Measurements from ENCODE around the gene KIF20B. TPM values are rescaled to one million over a fixed set of nuclear protein-coding genes. Genes with fewer than 3 reads are reported as not detected.

KIF20B gene
- total RNA-seq = 2.5 TPM
- long read RNA-seq, partial matches to known transcripts = 8 of 10 reads
- long read RNA-seq, other reads (novel, unspliced or antisense) = 2 of 10 reads

DNA sequence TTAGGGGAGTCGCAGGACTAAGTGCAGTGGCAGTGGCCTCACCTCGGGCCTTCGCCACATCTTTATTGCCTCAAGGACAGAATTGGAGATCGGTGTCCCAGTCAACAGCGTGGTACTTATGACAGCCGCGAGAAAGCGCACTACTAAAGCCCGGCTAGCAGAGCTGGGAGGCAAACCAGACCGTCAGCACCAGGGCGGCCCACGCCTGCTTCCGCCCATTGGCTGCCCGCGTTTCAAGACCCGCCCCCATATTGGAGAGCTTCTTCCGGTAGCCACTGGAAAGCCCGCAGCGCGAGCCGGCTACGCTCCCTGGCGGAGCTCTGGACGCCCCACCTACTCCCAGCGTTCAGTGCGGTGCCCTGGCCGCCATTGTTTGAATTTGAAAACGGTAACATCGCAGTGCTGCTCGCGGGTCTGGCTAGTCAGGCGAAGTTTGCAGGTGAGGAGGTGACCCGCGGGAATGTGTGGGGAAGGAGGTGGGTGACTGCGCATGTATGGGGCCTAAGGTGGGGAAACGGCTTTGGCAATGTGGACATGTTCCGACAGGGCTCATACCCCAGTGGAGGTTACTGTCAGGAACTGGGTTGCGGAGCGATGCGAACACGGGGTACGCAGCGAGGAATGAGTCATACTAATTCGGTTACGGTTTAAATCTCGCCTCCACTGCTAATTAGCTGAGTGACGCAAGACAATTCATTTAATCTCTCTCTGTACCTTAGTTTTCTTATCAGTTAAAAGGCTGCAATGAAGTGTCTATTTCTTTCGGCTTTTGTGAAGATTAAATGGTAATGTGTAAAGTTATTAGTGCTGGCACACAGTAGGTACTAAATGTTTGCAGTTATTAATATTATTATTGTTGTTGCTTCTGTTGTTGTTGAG is at the start of gene KIF20B:
TSS of gene KIF20B (plus strand) at position 349 of the 879 bp plus-strand sequence. CDS start 3,705 bp downstream, outside the sequence.
- DNase-seq (ENCODE audit: low spot score) = peak; percentile 98

GRCh38 chr10:89651916-89652573 is 49.3 kb upstream of the KIF20B start:
- no peak for DNase-seq (ENCODE audit: low spot score)

DNA sequence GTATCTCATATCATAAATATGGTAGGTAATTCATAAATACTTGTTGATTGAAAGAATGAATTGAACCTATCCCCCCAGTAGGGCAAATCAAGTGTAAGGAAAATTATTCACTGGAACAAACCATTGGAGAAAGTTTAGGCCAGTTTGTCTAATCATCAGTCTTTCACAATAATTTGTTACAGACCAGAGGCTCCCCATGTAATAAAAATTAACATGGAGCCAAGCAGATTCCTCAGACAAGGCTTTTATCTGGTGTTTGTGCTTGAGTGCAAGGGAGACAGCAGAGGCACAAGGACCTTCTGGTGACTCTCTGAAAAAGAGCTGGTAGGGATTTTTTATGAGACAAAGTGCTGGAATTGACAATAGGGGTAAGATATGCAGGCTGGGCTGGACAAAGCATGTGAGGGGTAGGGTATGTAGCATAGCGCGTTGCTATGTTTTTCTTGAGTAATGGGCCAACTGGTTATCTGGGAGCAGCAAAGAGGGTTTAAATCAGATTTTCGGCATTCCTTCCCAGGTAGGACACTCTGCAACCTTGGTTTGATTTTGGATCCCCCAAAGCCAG is 48.5 kb upstream of the KIF20B start:
- DNase-seq (ENCODE audit: low spot score) = no peak

DNA sequence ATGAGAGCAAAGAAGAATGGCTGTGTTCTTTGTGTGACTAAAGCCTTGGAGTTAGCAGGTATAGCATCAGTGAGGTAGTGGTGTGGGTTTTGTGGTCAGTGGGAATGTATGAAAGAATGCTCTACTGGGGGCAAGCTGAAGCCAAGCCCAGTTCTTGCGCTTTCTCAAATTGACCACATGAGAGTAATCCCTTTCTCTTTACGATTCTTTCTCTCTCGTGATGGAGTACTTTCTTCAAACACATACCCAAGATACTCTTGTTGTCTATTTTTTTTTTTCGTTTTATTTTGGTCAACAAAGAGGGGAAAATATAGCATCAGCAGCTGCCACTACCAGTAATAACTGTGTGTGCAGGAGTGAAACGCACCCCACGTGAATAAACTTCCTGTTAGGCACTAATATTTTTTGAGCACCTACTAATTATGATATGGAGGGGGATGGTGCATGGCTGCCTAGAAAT is 48.0 kb upstream of the KIF20B start:
- DNase-seq (ENCODE audit: low spot score) = no peak

- DNase-seq (ENCODE audit: low spot score) = no peak
These were observed 45.7 kb upstream of the KIF20B start for GRCh38 chr10:89655722-89656121.

DNA sequence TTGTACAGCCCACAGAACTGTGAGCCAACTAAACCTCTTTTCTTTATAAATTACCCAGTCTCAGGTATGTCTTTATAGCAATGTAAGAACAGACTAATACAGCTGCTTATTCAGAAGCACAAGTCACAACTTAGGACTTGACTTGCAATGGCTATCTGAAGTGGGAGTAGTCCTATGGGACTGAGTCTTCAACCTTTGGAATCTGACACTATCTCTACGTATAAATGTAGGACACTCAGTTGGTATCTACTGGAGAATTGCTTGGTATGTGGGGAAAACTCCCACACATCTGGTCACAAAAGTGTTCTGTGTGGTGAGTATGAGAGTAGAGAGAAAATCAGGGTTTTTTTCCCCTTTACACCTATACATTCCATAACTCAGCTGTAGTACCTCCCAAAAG is 44.1 kb upstream of the KIF20B start:
- DNase-seq (ENCODE audit: low spot score) = no peak

GRCh38 chr10:89659143-89660131 is 42.0 kb upstream of the KIF20B start:
- DNase-seq (ENCODE audit: low spot score) = no peak

DNA sequence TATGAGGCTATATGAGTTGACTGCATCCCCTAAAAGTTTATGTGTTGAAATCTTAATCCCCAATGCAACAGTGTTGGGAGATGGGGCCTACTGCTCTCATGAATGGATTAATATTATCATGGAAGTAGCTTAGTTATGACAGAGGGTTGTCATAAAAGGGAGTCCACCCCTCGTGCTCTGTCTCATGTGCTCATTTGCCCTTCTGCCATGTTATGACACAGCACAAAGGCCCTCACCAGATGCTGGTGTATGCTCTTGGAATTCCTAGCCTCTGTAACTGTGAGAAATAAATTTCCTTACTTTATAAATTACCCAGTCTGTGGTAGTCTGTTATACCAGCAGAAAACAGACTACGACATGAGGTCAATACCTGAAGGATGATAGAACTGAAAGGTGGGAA is 38.8 kb upstream of the KIF20B start:
- DNase-seq (ENCODE audit: low spot score) = no peak

- DNase-seq (ENCODE audit: low spot score) = no peak
These were observed 38.2 kb upstream of the KIF20B start for GRCh38 chr10:89663144-89663543.

- no peak for DNase-seq (ENCODE audit: low spot score)
These were observed 37.2 kb upstream of the KIF20B start for GRCh38 chr10:89664203-89664602.

- no peak for DNase-seq (ENCODE audit: low spot score)
These were observed 36.1 kb upstream of the KIF20B start for GRCh38 chr10:89665302-89665701.

- no peak for DNase-seq (ENCODE audit: low spot score)
These were observed 35.3 kb upstream of the KIF20B start for GRCh38 chr10:89666138-89666537.

DNA sequence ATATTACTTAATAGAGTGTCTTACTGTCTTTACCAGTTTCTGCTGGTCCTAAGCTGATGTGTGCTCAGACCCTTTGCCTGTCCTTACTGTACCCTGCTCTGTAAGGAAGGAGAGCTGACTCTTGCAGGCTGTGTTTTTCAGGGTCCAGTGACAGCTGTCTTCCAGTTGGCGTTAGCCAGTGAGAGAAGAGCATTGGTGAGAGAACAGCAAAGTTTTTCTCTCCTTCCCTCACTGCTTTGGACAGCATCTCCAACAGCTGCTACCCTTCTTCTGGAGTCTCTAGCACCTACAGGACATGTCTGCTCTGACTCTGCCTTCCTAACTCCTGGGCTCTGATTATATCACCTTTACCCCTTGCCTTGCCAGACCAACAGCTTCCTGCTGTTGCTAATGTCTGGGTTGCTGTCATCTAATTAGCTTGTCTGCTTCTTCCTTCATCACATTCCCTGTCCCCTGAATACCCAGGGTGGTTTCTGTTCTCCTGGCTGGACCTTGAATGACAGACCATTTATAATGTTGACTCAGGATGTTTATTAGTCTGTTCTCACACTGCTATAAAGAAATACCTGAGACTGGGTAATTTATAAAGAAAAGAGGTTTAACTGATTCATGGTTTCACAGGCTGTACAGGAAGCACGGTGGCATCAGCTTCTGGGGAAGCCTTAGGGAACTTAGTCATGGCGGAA is 32.9 kb upstream of the KIF20B start:
- no peak for DNase-seq (ENCODE audit: low spot score)

- DNase-seq (ENCODE audit: low spot score) = no peak
These were observed 31.4 kb upstream of the KIF20B start for GRCh38 chr10:89669985-89670384.

- DNase-seq (ENCODE audit: low spot score) = no peak
These were observed 30.5 kb upstream of the KIF20B start for GRCh38 chr10:89670926-89671325.

GRCh38 chr10:89677341-89677740 is 24.0 kb upstream of the KIF20B start:
- DNase-seq (ENCODE audit: low spot score) = no peak

- no peak for DNase-seq (ENCODE audit: low spot score)
These were observed 21.4 kb upstream of the KIF20B start for GRCh38 chr10:89679986-89680385.

DNA sequence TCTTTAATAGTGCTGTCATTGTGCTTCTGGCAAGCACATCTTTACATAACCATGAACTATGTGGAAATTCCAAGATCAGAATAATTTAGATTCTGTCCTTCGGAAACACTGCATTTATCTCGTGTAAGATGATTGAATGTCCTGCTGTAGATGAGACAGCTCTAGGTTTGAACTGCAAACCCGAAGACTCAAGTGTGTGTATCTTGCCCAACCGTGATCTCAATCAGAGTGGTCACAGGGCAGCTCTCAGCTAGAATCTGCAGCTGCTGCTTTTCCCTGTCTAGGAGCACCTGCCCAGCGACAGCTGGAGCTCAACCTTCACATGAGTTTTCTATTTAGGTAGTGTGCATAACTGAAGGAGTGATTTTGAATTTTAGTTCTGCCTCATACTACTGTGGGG is 17.5 kb upstream of the KIF20B start:
- DNase-seq (ENCODE audit: low spot score) = no peak

GRCh38 chr10:89684604-89685003 is 16.8 kb upstream of the KIF20B start:
- DNase-seq (ENCODE audit: low spot score) = no peak

- DNase-seq (ENCODE audit: low spot score) = no peak
These were observed 15.5 kb upstream of the KIF20B start for GRCh38 chr10:89685936-89686335.

All from mesenteric fat pad (tissue), 1 donor.